Esophagus squamous epithelium (tissue), 5 donors: ENCODE data around the gene RCC1. TPM values are rescaled to one million over a fixed set of nuclear protein-coding genes. Genes with fewer than 3 reads are reported as not detected.
A peak's percentile ranks its signal among the peaks of the same experiment; 100 is the strongest.
"Not testable (repeated sequence)": the region's sequence is repeated elsewhere in the genome, so short reads cannot be mapped to it uniquely, and the experiment has no call there.

Experiments
- DNase-seq: peaks from one replicate; lab custom pipeline; 2025; lab: John Stamatoyannopoulos, UW
- H3K27ac ChIP-seq, 4 donors: fragments of 200-600 bp; sonication (generic); one replicate each; pipeline ENCODE4 v1.5.1; 2016 to 2019; ENCODE audit warnings: mild to moderate bottlenecking in 1 of 4
- H3K27me3 ChIP-seq, 4 donors: fragments of 200-600 bp; sonication (generic); 1 replicate in 3 of 4; 2 replicates in 1 of 4; pipeline versions ENCODE4 v1.5.1 to v1.6.0; 2017 to 2021; ENCODE audit warnings: antibody characterized with exemption in 1 of 4
- H3K36me3 ChIP-seq, 3 donors: fragments of 200-600 bp; sonication (generic); one replicate each; pipeline ENCODE4 v1.5.1; 2016 to 2019
- H3K4me1 ChIP-seq, 3 donors: fragments of 200-600 bp; sonication (generic); one replicate each; pipeline ENCODE4 v1.5.1; 2017 to 2019
- H3K4me3 ChIP-seq, 4 donors: fragments of 200-600 bp; sonication (generic); 1 replicate in 3 of 4; 2 replicates in 1 of 4; pipeline ENCODE4 v1.5.1; 2016 to 2019; ENCODE audit warnings: mild to moderate bottlenecking in 2 of 4, moderate library complexity in 1 of 4
- H3K9me3 ChIP-seq, 3 donors: fragments of 200-600 bp; sonication (generic); one replicate each; pipeline ENCODE4 v1.5.1; 2016 to 2019
- POLR2A ChIP-seq, 4 donors: fragments of 450-650 bp; IDR thresholded peaks; one replicate each; pipeline ENCODE4 v1.6.1; 2017; ENCODE audit warnings: antibody characterized with exemption in 4 of 4, mild to moderate bottlenecking in 4 of 4, moderate library complexity in 3 of 4
- WGBS, 2 donors: methylation state at CpG; one replicate each; pipeline ENCODE4 v1.1.5; 2018; 5-methylcytosine and 5-hydroxymethylcytosine counted together
- intact Hi-C: fragments of 100-400 bp; cut with DNase I; formaldehyde crosslinking; loops from one replicate; pipeline ENCODE4 v1.15.0; 2022
- total RNA-seq, 4 donors: library from RNA; depleted of rRNA; stranded (reverse); fragments of >200 nt; gene quantifications; one replicate each; pipeline ENCODE4 v1.1.0, GENCODE V29; 2016
- TF ChIP-seq, protein P1 (sequence below), 6 experiments: fragments of 450-650 bp in 4 of 6; fragments of 200-600 bp in 2 of 6; sonication (generic) in 2 of 6; IDR thresholded peaks; one replicate each; pipeline ENCODE4 v1.5.1; 2016 to 2019; ENCODE audit warnings: antibody characterized with exemption in 6 of 6, mild to moderate bottlenecking in 4 of 6, moderate library complexity in 4 of 6
- donor health status: DM: yes; HTN: yes; CAD: no.

The RCC1 gene
- total RNA-seq, 4 donors from 2014 or later, result 25.6 to 46.6 (median 35.8) TPM

- Histone ChIP-seq H3K9me3 (no peaks in the 10 kb centered on the region), H3K36me3 (peaks cover 0 to 61% (median 30%) of the 10 kb centered on the region in 3 donors), H3K27ac (peak overlapping the region in 1 of 4 donors; percentile 93), H3K4me3 (peak overlapping the region; percentile 78 to 87 (median 84)), H3K4me1 (peaks cover 13 to 46% (median 22%) of the 10 kb centered on the region in 3 donors), H3K27me3 (no peaks in the 10 kb centered on the region)
- TF ChIP-seq, protein P1, sequence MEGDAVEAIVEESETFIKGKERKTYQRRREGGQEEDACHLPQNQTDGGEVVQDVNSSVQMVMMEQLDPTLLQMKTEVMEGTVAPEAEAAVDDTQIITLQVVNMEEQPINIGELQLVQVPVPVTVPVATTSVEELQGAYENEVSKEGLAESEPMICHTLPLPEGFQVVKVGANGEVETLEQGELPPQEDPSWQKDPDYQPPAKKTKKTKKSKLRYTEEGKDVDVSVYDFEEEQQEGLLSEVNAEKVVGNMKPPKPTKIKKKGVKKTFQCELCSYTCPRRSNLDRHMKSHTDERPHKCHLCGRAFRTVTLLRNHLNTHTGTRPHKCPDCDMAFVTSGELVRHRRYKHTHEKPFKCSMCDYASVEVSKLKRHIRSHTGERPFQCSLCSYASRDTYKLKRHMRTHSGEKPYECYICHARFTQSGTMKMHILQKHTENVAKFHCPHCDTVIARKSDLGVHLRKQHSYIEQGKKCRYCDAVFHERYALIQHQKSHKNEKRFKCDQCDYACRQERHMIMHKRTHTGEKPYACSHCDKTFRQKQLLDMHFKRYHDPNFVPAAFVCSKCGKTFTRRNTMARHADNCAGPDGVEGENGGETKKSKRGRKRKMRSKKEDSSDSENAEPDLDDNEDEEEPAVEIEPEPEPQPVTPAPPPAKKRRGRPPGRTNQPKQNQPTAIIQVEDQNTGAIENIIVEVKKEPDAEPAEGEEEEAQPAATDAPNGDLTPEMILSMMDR (IDR thresholded peaks at IDR 0.05), result no peak
- no peak for TF ChIP-seq POLR2A (IDR thresholded peaks at IDR 0.05)
- 74 to 88% methylated on average over 1 of the region's 1 CpG for WGBS, 2 donors
- DNase-seq, result no peak
- intact Hi-C loops, result no loop called here
Observed at GRCh38 chr1:28579401-28579800, 73.6 kb downstream of the RCC1 start.

- Histone ChIP-seq H3K27ac (peak overlapping the region; percentile 89 to 96 (median 94)), H3K4me1 (peaks cover 13 to 46% (median 22%) of the 10 kb centered on the region in 3 donors), H3K27me3 (no peaks in the 10 kb centered on the region), H3K4me3 (peak overlapping the region; percentile 78 to 87 (median 84)), H3K36me3 (peaks cover 0 to 47% (median 29%) of the 10 kb centered on the region in 3 donors), H3K9me3 (no peaks in the 10 kb centered on the region)
- TF ChIP-seq, protein P1 (IDR thresholded peaks at IDR 0.05), result no peak
- TF ChIP-seq POLR2A (IDR thresholded peaks at IDR 0.05), result no peak
- DNase-seq, result no peak
- intact Hi-C loops, result no loop called here
- 0% methylated on average over 11 to 18 of the region's 26 CpGs for WGBS, 2 donors
Observed at GRCh38 chr1:28580722-28581530, 75.1 kb downstream of the RCC1 start.

DNA sequence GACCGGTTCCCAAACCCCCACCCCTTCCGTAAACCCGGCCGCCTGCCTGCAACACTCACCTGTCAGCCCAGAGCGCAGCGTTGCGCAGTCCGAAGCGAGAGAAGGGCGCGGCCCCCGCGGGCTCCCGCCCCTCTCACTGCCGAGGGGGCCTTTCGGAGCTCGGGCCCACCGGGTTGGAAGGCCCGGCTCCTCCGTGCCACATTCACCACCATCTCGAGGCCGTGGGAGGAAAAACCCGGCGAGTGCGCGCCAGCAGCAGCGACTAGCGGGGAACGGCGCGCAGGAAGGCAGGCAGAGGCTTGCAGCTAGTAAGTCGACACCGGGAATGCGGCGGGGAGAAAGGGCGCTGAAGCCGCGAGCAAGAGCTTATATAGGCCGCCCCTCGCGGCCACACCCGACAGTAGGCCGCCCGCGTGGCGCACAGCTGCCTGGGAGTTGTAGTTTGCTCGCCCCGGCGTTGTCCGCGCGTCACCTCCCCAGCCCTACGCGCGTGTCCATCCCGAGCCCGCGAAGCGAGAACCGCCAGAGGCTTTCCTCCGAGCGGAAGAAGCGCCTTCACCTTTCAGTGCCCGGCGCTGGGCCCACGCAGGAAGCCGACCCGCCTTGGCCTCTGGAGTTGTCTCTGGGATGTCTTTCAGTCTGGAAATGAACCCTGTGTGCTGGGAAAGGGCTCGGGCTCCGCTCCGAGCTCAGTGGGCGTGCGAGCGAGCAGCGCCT, 75.8 kb downstream of the RCC1 start:
- Histone ChIP-seq H3K36me3 (peaks cover 0 to 40% (median 27%) of the 10 kb centered on the region in 3 donors), H3K27me3 (no peaks in the 10 kb centered on the region), H3K9me3 (no peaks in the 10 kb centered on the region), H3K4me3 (peak overlapping the region; percentile 78 to 87 (median 84)), H3K27ac (peak overlapping the region; percentile 89 to 96 (median 94)), H3K4me1 (peaks cover 13 to 46% (median 22%) of the 10 kb centered on the region in 3 donors)
- DNase-seq, result peak; percentile 84
- peak in 3 of 4 donors; percentile 10 to 97 (median 90) for TF ChIP-seq POLR2A (IDR thresholded peaks at IDR 0.05)
- TF ChIP-seq, protein P1 (IDR thresholded peaks at IDR 0.05), result peak in 4 of 6 experiments; percentile 18 to 34 (median 26)
- WGBS, 2 donors, result 0% methylated on average over 4 to 12 of the region's 75 CpGs
- intact Hi-C loops, result no loop called here

DNA sequence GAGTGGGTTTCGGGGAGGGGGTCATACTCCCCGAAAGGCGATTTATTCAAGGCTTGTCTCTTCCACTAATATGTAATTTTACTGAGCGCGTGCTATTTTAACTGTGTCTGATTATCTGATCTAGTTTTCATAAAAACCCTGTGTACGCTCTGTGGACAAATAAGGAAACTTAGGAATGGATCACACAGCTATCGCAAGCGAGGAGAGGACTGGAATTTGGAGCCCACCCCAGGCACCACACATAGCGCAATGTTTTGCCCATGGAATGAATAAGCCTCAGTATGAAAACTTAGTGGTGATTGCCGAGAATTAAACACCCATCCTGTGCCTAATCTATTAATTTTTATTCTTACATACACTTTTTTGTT, 76.4 kb downstream of the RCC1 start:
- 0 to 1% methylated on average over 7 to 10 of the region's 10 CpGs for WGBS, 2 donors
- intact Hi-C loops, result no loop called here

DNA sequence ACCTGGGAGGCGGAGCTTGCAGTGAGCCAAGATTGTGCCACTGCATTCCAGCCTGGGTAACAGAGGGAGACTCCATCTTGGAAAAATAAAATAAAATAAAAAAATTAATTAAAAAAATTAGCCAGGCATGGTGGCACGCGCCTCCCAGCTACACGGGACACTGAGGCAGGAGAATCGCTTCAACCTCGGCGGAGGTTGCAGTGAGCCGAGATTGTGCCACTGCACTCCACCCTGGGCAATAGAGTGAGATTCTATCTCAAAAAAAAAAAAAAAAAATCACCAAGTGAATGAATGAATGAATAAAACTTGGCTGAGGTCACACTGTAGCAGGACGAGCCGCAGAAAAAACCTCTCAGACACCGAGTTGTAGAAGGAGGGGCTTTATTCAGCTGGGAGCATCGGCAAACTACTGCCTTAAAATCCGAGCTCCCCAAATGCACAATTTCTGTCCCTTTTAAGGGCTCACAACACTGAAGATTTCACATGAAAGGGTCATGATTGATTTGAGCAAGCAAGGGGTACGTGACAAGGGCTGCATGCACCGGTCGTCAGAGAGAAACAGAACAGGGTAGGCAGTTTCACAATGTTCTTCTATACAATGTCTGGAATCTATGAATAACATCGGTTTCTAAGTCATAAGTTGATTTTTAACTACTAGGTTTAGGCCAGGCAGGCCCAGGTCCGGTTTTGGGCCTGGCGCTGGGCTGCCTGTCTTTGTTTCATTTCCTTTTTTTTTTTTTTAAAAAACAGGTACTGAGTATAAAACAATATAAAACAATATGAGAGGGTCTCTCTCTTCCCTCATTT, 80.9 kb downstream of the RCC1 start:
- 93 to 95% methylated on average over 19 of the region's 19 CpGs for WGBS, 2 donors
- peaks cover 2 to 17% (median 3%) of the 10 kb centered on the region in 3 donors for H3K4me1 ChIP-seq
- H3K9me3 ChIP-seq, DNase-seq, H3K4me3 ChIP-seq, intact Hi-C loops, H3K27ac ChIP-seq, H3K27me3 ChIP-seq, H3K36me3 ChIP-seq: not testable (repeated sequence)

More for the DNA sequence above, 76.4 kb downstream of the RCC1 start:
- no peaks in the 10 kb centered on the region for H3K9me3 ChIP-seq
- H3K27ac ChIP-seq, result peak overlapping the region; percentile 89 to 96 (median 94)
- peaks cover 0 to 34% (median 24%) of the 10 kb centered on the region in 3 donors for H3K36me3 ChIP-seq
- TF ChIP-seq, protein P1 (IDR thresholded peaks at IDR 0.05), result no peak
- TF ChIP-seq POLR2A (IDR thresholded peaks at IDR 0.05), result no peak
- no peaks in the 10 kb centered on the region for H3K27me3 ChIP-seq
- H3K4me3 ChIP-seq, result peak overlapping the region; percentile 78 to 87 (median 84)
- H3K4me1 ChIP-seq, result peaks cover 13 to 46% (median 22%) of the 10 kb centered on the region in 3 donors
- DNase-seq, result no peak
